Astrocyte of the hippocampus (primary cell): ENCODE data around the gene NAALADL2.

Source experiments
- DNase-seq: peaks from one replicate; pipeline ENCODE4 v3.0.0; 2011; ENCODE audit warnings: low read depth, low spot score

NAALADL2 gene

DNA sequence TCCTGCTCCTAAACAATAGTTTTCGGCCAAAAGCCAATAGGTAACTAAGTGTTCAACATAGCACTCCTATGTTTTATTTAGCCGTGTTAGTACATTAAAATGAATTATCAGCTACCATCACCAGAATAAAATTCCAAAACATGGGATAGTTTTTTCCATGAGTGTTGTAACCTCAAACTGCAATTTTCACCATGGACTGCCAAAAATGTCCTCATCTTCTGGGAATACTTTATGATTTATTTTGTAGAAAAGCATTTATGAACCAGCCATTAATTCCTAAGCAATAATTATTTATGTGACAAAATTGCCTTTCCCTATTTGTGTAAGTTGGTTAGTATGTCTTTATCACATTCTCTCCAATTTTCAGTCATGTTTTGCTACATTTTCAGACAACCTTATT lies 438.1 kb downstream of the NAALADL2 start:
- no peak for DNase-seq

DNA sequence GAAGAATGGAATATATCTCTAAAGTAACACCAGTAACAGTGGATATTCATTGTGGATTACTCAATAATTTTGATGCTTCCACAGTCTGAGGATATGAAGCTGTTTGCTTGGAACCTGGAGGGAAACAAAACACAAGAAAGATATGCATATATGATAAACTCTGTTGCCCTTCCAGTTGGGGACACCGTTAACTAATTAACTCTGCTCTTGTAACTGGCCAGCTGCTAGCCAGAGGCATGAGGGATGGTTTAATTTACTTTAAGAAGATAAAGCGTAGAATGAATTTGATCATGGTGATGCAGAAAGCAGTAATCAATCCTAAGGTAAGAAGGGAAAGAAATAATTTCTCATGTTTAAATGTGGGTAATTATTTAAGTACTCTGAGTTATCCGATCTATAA lies 442.6 kb downstream of the NAALADL2 start:
- no peak for DNase-seq

GRCh38 chr3:175304404-175304803 lies 445.3 kb downstream of the NAALADL2 start:
- no peak for DNase-seq

DNA sequence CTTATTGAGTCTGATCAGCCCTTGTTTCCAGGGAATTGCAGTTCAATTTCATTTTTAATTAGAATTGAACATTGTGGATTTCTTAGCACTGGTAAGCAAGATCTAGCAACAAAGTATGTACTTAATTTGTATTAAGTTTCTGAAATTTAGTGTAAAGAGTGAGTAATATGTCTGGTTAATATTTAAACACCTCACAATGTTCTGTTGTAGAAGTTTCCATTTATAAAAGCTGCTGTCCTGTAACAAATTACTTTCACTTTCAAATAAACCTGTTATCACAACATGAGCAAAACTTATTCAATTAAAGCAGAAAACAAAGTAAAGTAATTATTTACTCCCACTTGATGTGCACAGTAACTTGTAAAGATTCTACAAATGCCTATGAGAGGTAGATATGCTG lies 448.5 kb downstream of the NAALADL2 start:
- DNase-seq = no peak

GRCh38 chr3:175308097-175308496 lies 449.0 kb downstream of the NAALADL2 start:
- DNase-seq = no peak

DNA sequence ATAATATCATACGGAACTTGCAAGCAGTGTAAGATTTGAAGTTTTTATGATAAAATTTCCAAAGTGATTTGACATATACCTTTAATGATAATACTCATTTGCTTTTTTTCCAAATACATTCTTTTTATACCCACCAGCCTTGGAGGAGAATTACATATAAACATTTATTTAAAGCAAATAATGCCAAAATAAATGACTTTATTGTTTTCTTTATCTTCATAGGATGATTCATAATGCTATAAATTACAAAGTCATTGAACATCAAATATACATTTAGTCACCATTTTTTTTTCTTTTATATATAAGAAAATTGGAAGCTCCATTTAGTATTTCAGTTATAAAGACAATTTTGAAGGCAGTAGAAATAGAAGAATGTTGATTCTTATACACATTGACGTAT lies 450.9 kb downstream of the NAALADL2 start:
- DNase-seq = no peak

DNA sequence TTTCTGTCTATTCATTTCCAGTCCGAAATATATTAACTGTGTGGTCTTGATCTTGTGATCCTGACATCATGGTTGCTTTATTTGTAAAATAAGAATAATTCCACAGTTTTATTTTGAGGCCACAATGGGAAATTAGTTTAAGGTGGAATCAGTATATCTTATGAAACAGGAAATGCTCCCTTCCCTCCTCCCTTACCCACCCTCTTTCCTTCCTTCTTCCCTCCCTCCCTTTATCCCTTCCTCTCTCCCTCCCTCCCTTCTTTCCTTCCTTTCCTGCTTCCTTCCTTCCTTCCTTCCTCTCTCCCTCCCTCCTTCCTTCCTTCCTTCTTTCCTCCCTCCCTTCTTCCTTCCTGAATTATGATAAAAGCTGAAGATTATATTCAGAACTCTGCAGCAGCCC lies 452.3 kb downstream of the NAALADL2 start:
- DNase-seq = no peak

DNA sequence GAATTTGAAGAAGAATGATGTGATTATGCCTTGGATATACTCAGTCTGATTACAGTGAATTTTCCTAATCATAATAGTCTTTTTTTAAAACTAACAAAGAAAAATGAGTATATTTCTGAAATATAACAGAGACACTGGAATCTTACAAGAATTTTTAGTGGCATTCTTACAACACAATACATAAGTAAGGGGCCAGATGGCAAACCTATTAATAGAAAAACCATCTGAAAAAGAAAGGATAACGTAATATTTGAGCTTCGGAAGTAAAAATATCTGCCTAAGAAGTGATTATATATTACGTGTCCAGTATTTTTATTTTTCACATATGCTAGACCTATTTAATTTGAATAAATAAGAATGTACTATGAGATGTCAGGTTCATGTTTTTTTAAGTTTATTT lies 452.8 kb downstream of the NAALADL2 start:
- DNase-seq = no peak

- no peak for DNase-seq
These were observed 453.7 kb downstream of the NAALADL2 start for GRCh38 chr3:175312791-175313190.

DNA sequence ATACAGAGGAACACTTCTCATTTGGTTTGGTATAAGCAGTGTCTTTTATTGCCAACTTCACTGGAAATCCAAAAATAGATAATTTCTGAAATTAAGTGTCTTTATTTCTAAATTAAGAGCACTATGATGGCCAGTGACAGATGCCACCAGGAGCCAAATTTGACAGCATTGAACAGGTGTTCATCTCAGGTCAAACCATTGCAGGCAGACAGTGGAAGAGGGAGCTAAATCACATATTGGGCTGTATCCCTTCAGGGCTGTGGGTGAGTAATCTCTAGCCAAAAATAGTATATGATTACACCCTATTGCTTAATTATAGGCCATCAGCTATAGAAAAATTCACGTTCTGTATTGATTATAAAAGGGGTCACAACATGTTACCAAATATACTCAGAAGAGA lies 457.7 kb downstream of the NAALADL2 start:
- DNase-seq = no peak

- no peak for DNase-seq
These were observed 466.3 kb downstream of the NAALADL2 start for GRCh38 chr3:175325440-175325839.

DNA sequence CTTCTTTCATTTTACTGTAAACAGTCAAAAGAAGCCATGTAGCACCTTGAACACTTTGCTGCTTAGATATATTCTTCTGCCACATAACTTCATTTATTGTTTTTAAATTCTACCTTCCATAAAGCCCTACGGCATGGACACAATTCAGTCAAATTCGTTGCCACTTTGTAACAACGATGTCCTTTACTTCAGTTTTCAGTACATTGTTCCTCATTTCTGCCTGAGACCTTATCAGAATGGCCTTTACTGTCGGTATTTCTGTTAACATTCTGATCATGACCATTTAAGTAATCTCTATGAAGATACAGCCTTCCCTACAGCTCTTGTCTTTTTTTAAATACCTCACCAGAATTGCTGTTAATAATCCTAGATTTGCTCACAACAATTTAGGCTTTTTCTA lies 466.9 kb downstream of the NAALADL2 start:
- no peak for DNase-seq

GRCh38 chr3:175329373-175329772 lies 470.2 kb downstream of the NAALADL2 start:
- DNase-seq = no peak

DNA sequence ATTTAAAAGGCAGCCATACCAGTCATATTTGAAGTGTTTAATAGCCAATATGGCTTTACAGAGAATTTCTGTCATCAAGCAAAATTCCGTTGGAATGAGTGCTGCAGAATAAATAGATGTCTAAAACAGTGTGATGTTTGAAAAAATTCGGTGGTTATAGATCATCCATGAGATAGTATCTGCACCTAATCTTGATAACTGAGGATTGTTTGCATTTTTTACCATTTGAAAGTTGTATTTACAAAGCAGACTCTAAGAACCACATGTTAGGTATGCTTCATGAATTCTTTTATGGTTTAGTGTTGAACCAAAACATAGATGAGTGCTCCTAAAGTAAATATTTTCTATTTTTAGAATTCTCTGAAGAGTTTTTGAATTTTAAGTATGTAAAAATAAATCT lies 476.1 kb downstream of the NAALADL2 start:
- peak; percentile 20 for DNase-seq

DNA sequence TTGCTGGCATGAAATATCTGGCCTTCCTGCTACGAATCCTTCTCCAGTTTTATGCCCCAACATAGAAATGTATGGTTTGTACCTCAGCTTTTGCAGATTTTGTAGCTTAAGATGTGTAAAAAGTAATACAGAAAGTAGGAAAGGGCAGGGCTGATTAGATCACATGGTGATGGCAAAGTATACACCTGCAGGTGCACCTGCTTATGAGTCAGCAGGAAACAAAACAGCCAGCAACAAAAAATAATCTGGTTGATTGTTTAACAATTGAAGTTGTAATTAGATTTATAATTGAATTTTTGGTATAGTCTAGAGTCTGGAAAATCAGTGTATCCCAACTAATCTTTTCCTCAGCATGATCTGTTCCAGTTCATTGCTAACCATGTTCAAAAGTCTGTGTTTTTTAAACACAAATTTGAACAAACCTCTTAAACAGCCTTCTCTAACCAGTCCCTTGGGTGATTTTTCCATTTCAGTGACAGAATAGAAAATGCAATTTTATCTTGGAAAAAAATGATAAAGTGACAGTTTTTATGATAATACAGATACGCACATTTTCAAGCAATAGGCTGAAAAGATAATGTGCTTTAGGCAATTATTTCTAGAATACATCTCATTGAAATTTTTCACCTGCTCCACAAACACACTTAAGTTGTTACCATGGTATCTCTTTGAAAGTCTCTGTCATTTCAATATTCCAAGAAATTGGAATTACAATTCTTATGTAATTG lies 477.4 kb downstream of the NAALADL2 start:
- DNase-seq = no peak

DNA sequence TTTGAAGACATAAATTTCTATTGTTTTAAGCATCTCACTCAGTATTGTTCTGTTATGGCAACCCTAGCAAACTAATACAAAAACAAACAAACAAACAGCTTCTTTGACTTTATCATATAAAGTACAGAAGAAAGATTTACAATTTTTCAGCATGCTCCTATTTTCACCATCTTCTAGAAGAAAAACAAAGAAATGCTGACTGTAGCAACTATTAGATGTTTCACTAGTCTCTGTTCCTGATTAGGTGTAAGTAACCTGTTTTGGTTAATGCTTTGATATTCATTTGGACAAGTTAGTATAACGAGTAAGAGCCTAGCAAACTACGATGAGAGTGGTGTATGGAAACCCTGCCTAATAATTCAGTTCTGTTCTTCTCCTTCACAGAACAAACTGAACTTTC lies 478.5 kb downstream of the NAALADL2 start:
- no peak for DNase-seq

- peak; percentile 79 for DNase-seq
These were observed 479.8 kb downstream of the NAALADL2 start for GRCh38 chr3:175338775-175339535.

- DNase-seq = no peak
These were observed 481.3 kb downstream of the NAALADL2 start for GRCh38 chr3:175340338-175341015.

DNA sequence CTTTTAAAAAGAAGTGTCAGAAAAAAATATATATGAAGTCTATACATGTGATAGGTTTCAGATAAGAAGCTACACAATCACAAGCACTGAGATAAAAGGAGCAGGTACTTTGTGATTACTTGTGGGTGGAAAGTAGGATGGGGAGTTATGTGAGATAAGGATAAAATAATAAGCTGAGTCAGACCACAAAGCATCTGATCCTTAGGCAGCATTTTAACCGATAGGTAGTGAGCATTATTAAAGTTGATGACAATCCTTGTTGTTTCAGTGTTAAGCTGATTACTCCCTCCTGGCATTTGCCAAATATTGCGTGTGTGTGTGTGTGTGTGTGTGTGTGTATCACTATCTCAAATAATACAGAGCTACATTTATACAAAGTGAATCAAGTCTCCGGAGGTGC lies 483.1 kb downstream of the NAALADL2 start:
- peak; percentile 14 for DNase-seq

DNA sequence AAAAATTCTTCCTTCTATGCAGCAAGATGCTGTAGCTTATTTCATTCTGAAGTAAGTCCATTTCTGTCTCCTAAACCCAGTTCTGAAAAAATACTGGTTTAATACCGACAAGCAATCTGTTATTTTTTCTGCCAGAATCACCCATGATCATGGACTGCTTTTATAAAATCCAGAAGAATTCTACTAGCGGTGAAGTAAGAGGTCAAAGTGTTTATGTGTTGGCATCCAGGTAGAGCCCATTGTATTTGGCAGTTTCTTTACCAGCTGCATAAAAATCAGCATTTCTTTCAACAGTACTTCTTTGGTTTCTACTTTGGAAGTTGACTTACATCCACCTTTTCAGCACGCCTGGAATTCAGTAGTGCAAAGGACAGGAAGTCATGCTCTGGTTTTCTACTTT lies 484.8 kb downstream of the NAALADL2 start:
- no peak for DNase-seq

GRCh38 chr3:175346573-175347356 lies 487.6 kb downstream of the NAALADL2 start:
- DNase-seq = peak; percentile 92

- no peak for DNase-seq
These were observed 490.0 kb downstream of the NAALADL2 start for GRCh38 chr3:175349168-175349567.
